Measurements from ENCODE around the gene INTS11.
"Not testable (repeated sequence)": the region's sequence is repeated elsewhere in the genome, so short reads cannot be mapped to it uniquely, and the experiment has no call there.

Gene INTS11

GRCh38 chr1:1329304-1330210 is 5.1 kb upstream of the INTS11 start:
- no peak for DNase-seq

GRCh38 chr1:1328254-1328653 is 3.8 kb upstream of the INTS11 start:
- DNase-seq = no peak

- no peak for DNase-seq
Observed at GRCh38 chr1:1327291-1327690, 2.8 kb upstream of the INTS11 start.

- no peak for DNase-seq
Observed at GRCh38 chr1:1326075-1326605, 1.7 kb upstream of the INTS11 start.

DNA sequence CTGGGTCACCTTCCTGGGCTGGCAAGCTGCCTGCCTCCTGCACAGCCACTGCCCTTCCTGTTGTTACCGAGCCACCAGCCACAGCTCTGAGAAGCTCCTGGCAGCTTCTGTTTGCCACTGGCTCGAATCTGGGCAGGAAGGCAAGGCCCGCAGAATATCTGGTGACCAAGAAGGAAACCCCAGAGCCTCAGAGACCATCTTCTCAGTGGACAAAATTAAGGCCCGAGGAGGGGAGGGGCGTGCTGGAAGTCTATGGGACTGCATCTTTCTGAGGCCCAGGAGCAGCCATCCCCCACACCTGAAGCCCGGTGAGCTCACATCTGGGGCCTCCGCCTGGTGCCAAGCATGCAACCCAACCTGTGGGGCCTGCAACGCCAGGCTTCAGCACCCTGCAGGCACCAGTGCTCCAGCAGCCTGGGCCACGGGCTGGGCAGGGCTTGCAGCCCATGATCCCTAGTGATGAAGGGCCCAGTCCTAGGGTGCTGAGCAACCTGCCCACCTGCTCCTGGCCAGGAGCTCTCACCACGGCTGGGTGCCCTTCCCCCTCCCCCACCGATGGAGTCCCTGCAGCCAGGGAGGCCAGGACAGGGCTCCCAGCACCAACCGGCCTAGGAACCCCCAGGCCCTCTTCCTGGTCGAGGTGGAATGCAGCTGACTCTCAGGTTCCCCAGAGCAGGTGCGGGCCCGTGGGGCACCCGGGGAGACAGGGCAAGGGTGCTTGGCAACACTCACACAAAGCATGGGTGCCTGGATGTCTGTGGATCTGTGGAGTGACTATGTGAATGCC is 1.0 kb upstream of the INTS11 start:
- DNase-seq = no peak

DNA sequence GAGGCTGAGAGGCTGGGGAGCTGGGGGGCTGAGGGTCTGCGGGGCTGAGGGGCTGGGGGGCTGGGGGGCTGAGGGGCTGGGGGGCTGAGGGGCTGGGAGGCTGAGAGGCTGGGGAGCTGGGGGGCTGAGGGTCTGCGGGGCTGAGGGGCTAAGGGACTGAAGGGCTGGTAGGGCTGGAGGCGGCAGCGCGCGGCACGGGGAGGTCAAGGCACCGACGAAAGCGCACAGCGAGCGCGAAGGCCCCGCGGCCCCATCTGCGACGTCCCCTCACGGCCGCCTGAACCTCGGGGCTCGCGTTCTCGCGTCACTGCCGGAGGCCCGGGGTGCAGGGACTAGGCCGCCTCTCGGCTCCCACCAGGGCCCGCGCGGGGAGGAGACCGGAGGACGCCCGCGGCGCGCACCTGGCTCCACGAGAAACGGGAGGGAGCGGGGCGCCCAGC is 356 bp downstream of the INTS11 start:
- DNase-seq = no peak

GRCh38 chr1:1322952-1323351 is 1.5 kb downstream of the INTS11 start:
- DNase-seq = no peak

DNA sequence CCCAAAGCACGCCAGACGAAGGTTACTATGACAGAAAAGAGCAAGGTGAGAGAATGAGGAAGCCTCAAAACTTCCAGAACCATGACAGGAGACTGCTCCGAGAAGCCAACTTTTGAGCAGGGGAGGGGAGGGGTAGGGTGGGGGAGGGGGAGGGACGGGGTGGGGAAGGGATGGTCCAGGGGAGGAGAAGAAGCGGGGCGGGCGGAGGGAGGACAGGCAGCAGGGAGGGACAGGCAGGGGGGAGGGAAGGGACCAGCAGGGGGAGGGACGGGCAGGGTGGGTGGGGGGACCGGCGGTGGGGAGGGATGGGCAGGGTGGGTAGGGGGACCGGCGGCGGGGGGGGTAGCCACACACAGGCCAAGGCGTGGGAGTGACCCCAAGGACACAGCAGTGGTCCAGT is 2.0 kb downstream of the INTS11 start:
- DNase-seq = no peak

DNA sequence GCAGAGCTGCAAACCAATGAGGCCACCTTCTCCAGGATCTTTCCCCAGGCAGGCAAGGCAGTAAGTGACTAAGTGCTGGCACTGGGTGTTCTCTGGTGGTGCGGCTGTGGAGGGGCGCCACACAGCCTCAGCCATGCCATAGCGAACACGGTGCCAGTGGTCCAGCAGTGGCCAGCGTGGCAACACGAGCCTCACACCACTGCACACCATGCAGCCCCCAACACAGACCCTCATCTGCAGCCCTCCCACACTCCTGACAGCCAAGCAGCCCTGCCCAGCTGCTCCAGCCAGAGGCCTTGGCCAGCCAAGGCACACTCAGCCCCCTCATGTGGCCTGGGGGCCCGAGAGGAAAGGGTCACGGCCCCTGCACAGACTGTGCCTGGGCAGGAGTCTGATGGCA is 3.0 kb downstream of the INTS11 start:
- no peak for DNase-seq

DNA sequence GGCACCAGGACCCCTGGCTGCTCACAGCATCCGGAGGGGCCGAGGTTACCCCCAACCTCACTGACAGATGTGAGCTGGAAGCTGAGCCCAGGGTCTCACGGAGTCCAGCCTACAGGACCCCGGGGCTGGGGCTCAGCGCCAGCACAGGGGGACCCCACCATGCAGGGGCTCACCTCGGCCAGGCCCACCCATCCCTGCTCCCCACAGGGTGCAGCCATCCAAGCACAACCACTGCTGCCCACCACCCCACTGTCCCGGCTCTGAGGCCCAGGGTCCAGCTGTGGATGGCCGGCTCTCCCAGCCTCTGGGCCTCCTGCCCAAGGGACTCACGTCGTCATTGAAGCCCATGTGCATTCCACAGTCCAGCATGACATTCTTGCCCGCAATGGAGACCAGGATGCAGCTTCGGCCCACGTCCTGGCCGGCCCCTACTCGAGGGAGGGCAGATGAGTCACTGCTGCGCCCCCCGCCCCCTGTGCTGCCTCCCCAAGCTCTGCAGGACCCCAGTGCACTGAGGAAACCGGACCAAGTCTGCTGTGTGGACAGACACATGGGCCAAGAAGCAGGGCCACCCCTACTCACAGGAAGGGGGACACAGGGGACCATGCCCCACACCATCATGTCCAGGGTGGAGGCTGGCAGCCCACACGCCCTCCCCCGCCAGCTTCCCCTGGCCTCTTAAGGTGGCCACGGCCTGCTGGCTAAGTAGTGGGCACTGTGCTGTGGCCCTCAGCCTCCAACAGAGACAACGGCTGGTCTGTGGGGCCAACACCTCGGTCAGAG is 3.6 kb downstream of the INTS11 start:
- DNase-seq = no peak

DNA sequence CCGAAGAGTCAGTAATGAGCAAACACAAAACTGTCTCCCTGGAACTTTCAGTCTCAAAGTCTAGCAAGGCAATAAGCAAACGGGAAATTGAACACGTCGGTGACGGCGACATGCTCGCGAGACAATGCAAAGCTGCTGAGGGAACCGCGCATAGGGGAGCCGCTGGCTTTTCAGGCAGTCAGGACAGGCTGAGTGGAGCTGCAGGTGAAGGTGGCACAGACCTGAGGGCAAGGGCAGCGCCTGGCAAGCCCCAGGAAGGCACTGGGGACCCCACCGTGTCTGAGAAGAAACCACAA is 4.9 kb downstream of the INTS11 start:
- no peak for DNase-seq

GRCh38 chr1:1318777-1319645 is 5.4 kb downstream of the INTS11 start:
- DNase-seq = no peak

DNA sequence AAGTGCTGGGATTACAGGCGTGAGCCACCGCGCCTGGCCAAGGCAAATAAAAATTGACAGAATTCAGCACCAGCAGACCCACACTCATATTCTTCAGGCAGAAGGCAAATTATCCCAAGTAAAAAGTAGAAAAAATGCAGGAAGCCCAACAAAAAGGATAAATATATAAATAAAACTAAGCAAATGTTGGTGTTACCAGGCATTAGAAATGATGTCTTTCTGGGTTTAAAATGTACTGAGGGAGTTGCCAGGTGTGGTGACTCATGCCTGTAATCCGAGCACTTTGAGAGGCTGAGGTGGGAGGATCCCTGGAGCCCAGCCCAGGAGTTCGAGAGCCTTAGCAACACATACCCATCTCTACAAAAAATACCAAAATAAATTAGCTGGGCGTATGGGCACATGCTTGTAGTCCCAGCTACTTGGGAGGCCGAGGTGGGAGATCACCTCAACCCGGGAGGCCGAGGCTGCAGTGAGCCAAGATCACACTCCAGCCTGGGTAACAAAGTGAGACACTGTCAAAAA is 6.3 kb downstream of the INTS11 start:
- no peak for DNase-seq

- no peak for DNase-seq
Observed at GRCh38 chr1:1317420-1317819, 7.0 kb downstream of the INTS11 start.

DNA sequence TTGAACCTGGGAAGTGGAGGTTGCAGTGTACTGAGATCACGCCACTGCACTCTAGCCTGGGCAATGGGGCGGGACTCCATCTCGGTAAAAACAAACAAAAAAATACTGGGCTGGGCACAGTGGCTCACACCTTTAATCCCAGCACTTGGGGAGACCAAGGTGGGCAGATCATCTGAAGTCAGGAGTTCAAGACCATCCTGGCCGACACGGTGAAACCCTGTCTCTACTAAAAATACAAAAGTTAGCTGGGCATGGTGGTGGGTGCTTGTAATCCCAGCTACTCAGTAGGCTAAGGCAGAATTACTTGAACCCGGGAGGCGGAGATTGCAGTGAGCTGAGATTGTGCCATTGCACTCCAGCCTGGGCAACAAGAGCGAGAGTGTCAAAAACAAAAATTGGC is 8.3 kb downstream of the INTS11 start:
- DNase-seq = not testable (repeated sequence)

DNA sequence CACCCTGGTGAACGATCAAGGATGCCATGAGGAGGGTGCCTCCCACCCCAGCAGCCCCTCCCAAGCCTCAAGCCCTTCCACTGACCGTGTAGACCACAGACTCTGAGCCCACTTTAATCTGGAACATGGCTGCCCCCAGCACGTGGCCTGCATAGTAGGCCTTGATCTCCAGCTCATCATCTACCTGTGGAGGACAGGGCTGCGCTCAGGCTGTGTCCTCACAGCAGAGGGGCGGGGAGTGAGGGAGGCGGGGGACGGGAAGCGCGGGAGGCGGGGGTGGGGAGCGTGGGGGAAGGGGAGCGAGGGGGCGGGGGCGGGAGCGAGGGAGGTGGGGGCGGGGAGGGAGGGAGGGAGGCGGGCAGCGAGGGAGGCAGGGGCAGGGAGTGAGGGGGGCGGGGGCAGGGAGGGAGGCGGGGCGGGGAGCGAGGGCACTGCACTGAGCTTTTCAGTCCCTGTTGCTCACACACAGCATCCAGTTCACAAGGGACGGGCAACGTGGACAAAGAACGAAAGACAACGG is 9.0 kb downstream of the INTS11 start:
- no peak for DNase-seq

GRCh38 chr1:1314678-1315335 is 9.7 kb downstream of the INTS11 start:
- no peak for DNase-seq

- DNase-seq = no peak
Observed at GRCh38 chr1:1314237-1314586, 10.2 kb downstream of the INTS11 start.

GRCh38 chr1:1313500-1314236 is 10.8 kb downstream of the INTS11 start:
- DNase-seq = no peak

Measured in activated effector memory CD4-positive, alpha-beta T cell treated with Interleukin-2 at 50 U/mL for 16 hours (primary cell).